WTC11 (cell line): ENCODE data around the gene TRIM2. TPM values are rescaled to one million over a fixed set of nuclear protein-coding genes. Genes with fewer than 3 reads are reported as not detected.

ENCODE experiments used
- ATAC-seq: fragments of 200-7000 bp; cut with Tn5 transposase; 2 replicates; pipeline ENCODE4 v1.10.0; 2021; ENCODE audit warnings: mild to moderate bottlenecking, moderate library complexity
- CTCF ChIA-PET: fragments of 300-600 bp; sonication (Branson Sonifier 250); formaldehyde crosslinking; loops from one replicate; lab custom pipeline; 2021; ENCODE audit warnings: antibody characterized with exemption; lab: Charles Lee
- POLR2A ChIA-PET: fragments of 350-600 bp; sonication (Branson Sonifier 250); formaldehyde crosslinking; loops from one replicate; lab custom pipeline; 2021; ENCODE audit warnings: antibody characterized with exemption; lab: Charles Lee
- DNase-seq: peaks from one replicate; pipeline ENCODE4 v3.0.0; 2021; ENCODE audit warnings: low spot score
- H3K27ac Mint-ChIP-seq: 2 replicates; pipeline ENCODE4 v1.8.0; 2021; ENCODE audit warnings: mixed read lengths
- H3K27me3 Mint-ChIP-seq: 2 replicates; pipeline ENCODE4 v1.8.0; 2021; ENCODE audit warnings: low read depth, mild to moderate bottlenecking, moderate library complexity, mixed read lengths
- H3K36me3 Mint-ChIP-seq: 2 replicates; pipeline ENCODE4 v1.8.0; 2021; ENCODE audit warnings: mixed read lengths
- H3K4me1 Mint-ChIP-seq: 2 replicates; pipeline ENCODE4 v1.8.0; 2022; ENCODE audit warnings: mixed read lengths
- H3K4me3 Mint-ChIP-seq: 2 replicates; pipeline ENCODE4 v1.8.0; 2021; ENCODE audit warnings: mild to moderate bottlenecking, moderate library complexity, mixed read lengths
- H3K9me3 Mint-ChIP-seq: 2 replicates; pipeline ENCODE4 v1.8.0; 2021; ENCODE audit warnings: mixed read lengths
- FOXK1 ChIP-seq: sonication (generic); formaldehyde crosslinking; IDR thresholded peaks from 2 replicates; pipeline ENCODE4 v1.8.0; 2022; ENCODE audit warnings: mild to moderate bottlenecking, moderate library complexity, missing genetic modification reagents
- JAZF1 ChIP-seq: fragments of 250-450 bp; sonication (Bioruptor Pico); IDR thresholded peaks from 2 replicates; pipeline ENCODE4 v1.9.0; 2021; ENCODE audit warnings: moderate library complexity, mild to moderate bottlenecking, inconsistent platforms
- KAT7 ChIP-seq: sonication (generic); formaldehyde crosslinking; IDR thresholded peaks from 2 replicates; pipeline ENCODE4 v1.8.1; 2023; ENCODE audit warnings: missing genetic modification reagents, mild to moderate bottlenecking, borderline replicate concordance
- NFE2L1 ChIP-seq: sonication (generic); formaldehyde crosslinking; IDR thresholded peaks from 2 replicates; pipeline ENCODE4 v1.8.1; 2023; ENCODE audit warnings: missing genetic modification reagents
- RELA ChIP-seq: sonication (generic); formaldehyde crosslinking; IDR thresholded peaks from 2 replicates; pipeline ENCODE4 v1.8.1; 2022; ENCODE audit warnings: missing genetic modification reagents, mild to moderate bottlenecking, borderline replicate concordance
- SMAD4 ChIP-seq: sonication (generic); formaldehyde crosslinking; IDR thresholded peaks from 2 replicates; pipeline ENCODE4 v1.8.0; 2022; ENCODE audit warnings: mild to moderate bottlenecking, missing genetic modification reagents
- TEAD1 ChIP-seq: sonication (generic); formaldehyde crosslinking; IDR thresholded peaks from 2 replicates; pipeline ENCODE4 v1.8.0; 2022; ENCODE audit warnings: mild to moderate bottlenecking, missing genetic modification reagents
- TEAD4 ChIP-seq: sonication (generic); formaldehyde crosslinking; IDR thresholded peaks from 2 replicates; pipeline ENCODE4 v1.8.0; 2022; ENCODE audit warnings: mild to moderate bottlenecking, missing genetic modification reagents
- ZNF121 ChIP-seq: sonication (generic); formaldehyde crosslinking; IDR thresholded peaks from 2 replicates; pipeline ENCODE4 v1.8.0; 2023; ENCODE audit warnings: missing genetic modification reagents
- ZNF396 ChIP-seq: fragments of 250-450 bp; sonication (Bioruptor Pico); IDR thresholded peaks from 2 replicates; pipeline ENCODE4 v1.8.0; 2021; ENCODE audit warnings: mild to moderate bottlenecking, moderate library complexity, borderline replicate concordance
- total RNA-seq: library from RNA; stranded (reverse); gene quantifications from 3 replicates; pipeline ENCODE4 v1.2.3, GENCODE V29; 2021
- TF ChIP-seq, protein P1 (sequence below): fragments of 200-600 bp; IDR thresholded peaks from 2 replicates; pipeline ENCODE4 v1.8.0; 2022; ENCODE audit warnings: antibody characterized with exemption
- TF ChIP-seq, protein P2 (sequence below): fragments of 250-450 bp; sonication (Bioruptor Pico); IDR thresholded peaks from 2 replicates; pipeline ENCODE4 v1.8.0; 2021; ENCODE audit warnings: mild to moderate bottlenecking
- TF ChIP-seq, protein P3 (sequence below): sonication (generic); formaldehyde crosslinking; IDR thresholded peaks from 2 replicates; pipeline ENCODE4 v1.8.1; 2023; ENCODE audit warnings: mild to moderate bottlenecking, missing genetic modification reagents, moderate library complexity
- TF ChIP-seq, protein P4 (sequence below): fragments of 250-450 bp; sonication (Bioruptor Pico); IDR thresholded peaks from 2 replicates; pipeline ENCODE4 v1.9.0; 2021; ENCODE audit warnings: mild to moderate bottlenecking, borderline replicate concordance
- TF ChIP-seq, protein P5 (sequence below): fragments of 250-450 bp; sonication (Bioruptor Pico); IDR thresholded peaks from 2 replicates; pipeline ENCODE4 v2.1.2; 2022; ENCODE audit warnings: mild to moderate bottlenecking, moderate library complexity
- TF ChIP-seq, protein P6 (sequence below): sonication (generic); formaldehyde crosslinking; IDR thresholded peaks from 2 replicates; pipeline ENCODE4 v1.8.0; 2022; ENCODE audit warnings: mild to moderate bottlenecking, missing genetic modification reagents
- TF ChIP-seq, protein P7 (sequence below): sonication (generic); formaldehyde crosslinking; conservative IDR thresholded peaks from 2 replicates; pipeline ENCODE4 v1.8.1; 2023; ENCODE audit warnings: mild to moderate bottlenecking, low read depth, missing genetic modification reagents, moderate library complexity

Gene TRIM2
- total RNA-seq, 1 experiment from 2014 or later = 54.5 TPM

DNA sequence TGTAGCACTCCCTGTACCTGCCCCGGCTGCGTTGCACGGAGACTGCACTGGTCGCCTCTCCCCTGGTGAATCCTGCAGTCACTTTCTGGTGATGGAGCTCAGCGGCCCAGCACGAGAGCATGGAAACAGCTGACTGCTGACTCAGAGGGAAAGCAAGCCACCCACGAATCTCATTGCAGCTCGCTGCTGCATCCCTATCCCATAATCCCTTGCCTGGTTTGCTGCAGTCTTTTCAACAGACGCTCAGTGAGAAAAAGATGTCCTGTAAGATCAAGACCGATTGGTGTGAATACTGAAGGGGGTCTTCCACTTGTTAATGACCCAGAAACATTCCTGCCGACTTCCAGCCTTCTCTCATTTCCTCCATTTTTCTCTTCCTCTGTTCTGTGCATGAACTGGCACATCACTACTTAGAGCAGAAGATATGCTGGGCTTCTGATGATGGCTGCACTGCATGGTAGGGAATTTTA lies 52.9 kb downstream of the TRIM2 start (continued):
- TF ChIP-seq ZNF396 (CRISPR knock-in tag) (no peak), TEAD1 (CRISPR knock-in tag) (no peak), TEAD4 (no peak; the same call in 1 of the 2 replicates), RELA (CRISPR knock-in tag) (no peak), JAZF1 (CRISPR knock-in tag) (no peak), ZNF121 (CRISPR knock-in tag) (no peak), NFE2L1 (0 out of 2 replicates have a peak, but pooled peaks have one; percentile 11), FOXK1 (peak; percentile 48; the same call in 1 of the 2 replicates)
- TF ChIP-seq, protein P1, sequence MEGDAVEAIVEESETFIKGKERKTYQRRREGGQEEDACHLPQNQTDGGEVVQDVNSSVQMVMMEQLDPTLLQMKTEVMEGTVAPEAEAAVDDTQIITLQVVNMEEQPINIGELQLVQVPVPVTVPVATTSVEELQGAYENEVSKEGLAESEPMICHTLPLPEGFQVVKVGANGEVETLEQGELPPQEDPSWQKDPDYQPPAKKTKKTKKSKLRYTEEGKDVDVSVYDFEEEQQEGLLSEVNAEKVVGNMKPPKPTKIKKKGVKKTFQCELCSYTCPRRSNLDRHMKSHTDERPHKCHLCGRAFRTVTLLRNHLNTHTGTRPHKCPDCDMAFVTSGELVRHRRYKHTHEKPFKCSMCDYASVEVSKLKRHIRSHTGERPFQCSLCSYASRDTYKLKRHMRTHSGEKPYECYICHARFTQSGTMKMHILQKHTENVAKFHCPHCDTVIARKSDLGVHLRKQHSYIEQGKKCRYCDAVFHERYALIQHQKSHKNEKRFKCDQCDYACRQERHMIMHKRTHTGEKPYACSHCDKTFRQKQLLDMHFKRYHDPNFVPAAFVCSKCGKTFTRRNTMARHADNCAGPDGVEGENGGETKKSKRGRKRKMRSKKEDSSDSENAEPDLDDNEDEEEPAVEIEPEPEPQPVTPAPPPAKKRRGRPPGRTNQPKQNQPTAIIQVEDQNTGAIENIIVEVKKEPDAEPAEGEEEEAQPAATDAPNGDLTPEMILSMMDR = no peak
- TF ChIP-seq, protein P2, sequence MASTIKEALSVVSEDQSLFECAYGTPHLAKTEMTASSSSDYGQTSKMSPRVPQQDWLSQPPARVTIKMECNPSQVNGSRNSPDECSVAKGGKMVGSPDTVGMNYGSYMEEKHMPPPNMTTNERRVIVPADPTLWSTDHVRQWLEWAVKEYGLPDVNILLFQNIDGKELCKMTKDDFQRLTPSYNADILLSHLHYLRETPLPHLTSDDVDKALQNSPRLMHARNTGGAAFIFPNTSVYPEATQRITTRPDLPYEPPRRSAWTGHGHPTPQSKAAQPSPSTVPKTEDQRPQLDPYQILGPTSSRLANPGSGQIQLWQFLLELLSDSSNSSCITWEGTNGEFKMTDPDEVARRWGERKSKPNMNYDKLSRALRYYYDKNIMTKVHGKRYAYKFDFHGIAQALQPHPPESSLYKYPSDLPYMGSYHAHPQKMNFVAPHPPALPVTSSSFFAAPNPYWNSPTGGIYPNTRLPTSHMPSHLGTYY (CRISPR knock-in tag) = no peak
- TF ChIP-seq, protein P3, sequence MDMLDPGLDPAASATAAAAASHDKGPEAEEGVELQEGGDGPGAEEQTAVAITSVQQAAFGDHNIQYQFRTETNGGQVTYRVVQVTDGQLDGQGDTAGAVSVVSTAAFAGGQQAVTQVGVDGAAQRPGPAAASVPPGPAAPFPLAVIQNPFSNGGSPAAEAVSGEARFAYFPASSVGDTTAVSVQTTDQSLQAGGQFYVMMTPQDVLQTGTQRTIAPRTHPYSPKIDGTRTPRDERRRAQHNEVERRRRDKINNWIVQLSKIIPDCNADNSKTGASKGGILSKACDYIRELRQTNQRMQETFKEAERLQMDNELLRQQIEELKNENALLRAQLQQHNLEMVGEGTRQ = peak; percentile 30; the same call in 1 of the 2 replicates
- TF ChIP-seq, protein P4, sequence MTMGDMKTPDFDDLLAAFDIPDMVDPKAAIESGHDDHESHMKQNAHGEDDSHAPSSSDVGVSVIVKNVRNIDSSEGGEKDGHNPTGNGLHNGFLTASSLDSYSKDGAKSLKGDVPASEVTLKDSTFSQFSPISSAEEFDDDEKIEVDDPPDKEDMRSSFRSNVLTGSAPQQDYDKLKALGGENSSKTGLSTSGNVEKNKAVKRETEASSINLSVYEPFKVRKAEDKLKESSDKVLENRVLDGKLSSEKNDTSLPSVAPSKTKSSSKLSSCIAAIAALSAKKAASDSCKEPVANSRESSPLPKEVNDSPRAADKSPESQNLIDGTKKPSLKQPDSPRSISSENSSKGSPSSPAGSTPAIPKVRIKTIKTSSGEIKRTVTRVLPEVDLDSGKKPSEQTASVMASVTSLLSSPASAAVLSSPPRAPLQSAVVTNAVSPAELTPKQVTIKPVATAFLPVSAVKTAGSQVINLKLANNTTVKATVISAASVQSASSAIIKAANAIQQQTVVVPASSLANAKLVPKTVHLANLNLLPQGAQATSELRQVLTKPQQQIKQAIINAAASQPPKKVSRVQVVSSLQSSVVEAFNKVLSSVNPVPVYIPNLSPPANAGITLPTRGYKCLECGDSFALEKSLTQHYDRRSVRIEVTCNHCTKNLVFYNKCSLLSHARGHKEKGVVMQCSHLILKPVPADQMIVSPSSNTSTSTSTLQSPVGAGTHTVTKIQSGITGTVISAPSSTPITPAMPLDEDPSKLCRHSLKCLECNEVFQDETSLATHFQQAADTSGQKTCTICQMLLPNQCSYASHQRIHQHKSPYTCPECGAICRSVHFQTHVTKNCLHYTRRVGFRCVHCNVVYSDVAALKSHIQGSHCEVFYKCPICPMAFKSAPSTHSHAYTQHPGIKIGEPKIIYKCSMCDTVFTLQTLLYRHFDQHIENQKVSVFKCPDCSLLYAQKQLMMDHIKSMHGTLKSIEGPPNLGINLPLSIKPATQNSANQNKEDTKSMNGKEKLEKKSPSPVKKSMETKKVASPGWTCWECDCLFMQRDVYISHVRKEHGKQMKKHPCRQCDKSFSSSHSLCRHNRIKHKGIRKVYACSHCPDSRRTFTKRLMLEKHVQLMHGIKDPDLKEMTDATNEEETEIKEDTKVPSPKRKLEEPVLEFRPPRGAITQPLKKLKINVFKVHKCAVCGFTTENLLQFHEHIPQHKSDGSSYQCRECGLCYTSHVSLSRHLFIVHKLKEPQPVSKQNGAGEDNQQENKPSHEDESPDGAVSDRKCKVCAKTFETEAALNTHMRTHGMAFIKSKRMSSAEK = no peak
- TF ChIP-seq, protein P5, sequence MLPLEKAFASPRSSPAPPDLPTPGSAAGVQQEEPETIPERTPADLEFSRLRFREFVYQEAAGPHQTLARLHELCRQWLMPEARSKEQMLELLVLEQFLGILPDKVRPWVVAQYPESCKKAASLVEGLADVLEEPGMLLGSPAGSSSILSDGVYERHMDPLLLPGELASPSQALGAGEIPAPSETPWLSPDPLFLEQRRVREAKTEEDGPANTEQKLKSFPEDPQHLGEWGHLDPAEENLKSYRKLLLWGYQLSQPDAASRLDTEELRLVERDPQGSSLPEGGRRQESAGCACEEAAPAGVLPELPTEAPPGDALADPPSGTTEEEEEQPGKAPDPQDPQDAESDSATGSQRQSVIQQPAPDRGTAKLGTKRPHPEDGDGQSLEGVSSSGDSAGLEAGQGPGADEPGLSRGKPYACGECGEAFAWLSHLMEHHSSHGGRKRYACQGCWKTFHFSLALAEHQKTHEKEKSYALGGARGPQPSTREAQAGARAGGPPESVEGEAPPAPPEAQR (CRISPR knock-in tag) = no peak
- TF ChIP-seq, protein P6, sequence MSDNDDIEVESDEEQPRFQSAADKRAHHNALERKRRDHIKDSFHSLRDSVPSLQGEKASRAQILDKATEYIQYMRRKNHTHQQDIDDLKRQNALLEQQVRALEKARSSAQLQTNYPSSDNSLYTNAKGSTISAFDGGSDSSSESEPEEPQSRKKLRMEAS (CRISPR knock-in tag) = peak; percentile 61; the same call in 1 of the 2 replicates

DNA sequence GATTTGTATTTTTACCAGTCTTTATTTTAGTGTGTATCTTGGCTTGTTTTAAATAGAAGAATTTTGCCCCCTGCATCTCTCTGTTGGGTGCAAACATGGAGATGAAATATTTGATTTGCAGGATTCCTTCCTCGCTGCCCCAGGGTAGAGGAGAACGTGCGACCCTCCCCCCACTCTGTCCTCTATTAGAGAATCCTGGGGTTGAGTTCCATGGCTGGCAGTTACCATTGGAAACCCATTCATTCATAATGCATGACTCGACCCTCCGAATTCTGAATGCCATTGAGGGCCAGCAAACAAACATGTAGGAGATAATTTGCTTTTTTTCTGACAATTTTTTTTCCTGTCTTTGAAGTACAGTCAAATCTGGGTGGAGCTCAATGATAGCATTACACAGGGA lies 53.7 kb downstream of the TRIM2 start:
- no peak overlapping the region for H3K27ac Mint-ChIP-seq
- peaks cover 53% of the 10 kb centered on the region for H3K4me1 Mint-ChIP-seq
- ChIA-PET CTCF (interaction anchor here (1.3 to 2.9 kb wide), 3 partner anchors 10 to 115 kb away, joined by 5 to 11 read pairs (median 5); no protein-coding TSS in a partner anchor), POLR2A (interaction anchor here (1.5 to 1.7 kb wide), 2 partner anchors 9 to 36 kb away, joined by 6 to 7 read pairs; no protein-coding TSS in a partner anchor)
- H3K36me3 Mint-ChIP-seq = peaks cover 14% of the 10 kb centered on the region
- no peak overlapping the region for H3K4me3 Mint-ChIP-seq
- ATAC-seq (peak; percentile 47), DNase-seq (peak; percentile 49)
- no peaks in the 10 kb centered on the region for H3K27me3 Mint-ChIP-seq
- peaks cover 14% of the 10 kb centered on the region for H3K9me3 Mint-ChIP-seq
- TF ChIP-seq, protein P5 (CRISPR knock-in tag) = no peak
- TF ChIP-seq, protein P7, sequence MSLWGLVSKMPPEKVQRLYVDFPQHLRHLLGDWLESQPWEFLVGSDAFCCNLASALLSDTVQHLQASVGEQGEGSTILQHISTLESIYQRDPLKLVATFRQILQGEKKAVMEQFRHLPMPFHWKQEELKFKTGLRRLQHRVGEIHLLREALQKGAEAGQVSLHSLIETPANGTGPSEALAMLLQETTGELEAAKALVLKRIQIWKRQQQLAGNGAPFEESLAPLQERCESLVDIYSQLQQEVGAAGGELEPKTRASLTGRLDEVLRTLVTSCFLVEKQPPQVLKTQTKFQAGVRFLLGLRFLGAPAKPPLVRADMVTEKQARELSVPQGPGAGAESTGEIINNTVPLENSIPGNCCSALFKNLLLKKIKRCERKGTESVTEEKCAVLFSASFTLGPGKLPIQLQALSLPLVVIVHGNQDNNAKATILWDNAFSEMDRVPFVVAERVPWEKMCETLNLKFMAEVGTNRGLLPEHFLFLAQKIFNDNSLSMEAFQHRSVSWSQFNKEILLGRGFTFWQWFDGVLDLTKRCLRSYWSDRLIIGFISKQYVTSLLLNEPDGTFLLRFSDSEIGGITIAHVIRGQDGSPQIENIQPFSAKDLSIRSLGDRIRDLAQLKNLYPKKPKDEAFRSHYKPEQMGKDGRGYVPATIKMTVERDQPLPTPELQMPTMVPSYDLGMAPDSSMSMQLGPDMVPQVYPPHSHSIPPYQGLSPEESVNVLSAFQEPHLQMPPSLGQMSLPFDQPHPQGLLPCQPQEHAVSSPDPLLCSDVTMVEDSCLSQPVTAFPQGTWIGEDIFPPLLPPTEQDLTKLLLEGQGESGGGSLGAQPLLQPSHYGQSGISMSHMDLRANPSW (CRISPR knock-in tag) = no peak
- TF ChIP-seq SMAD4 (CRISPR knock-in tag) (no peak), KAT7 (CRISPR knock-in tag) (no peak)
- TF ChIP-seq, protein P2 (CRISPR knock-in tag) = no peak
